Activated naive CD8-positive, alpha-beta T cell (primary cell): ENCODE results near the gene CLEC2D.
"Not testable (repeated sequence)": the region's sequence is repeated elsewhere in the genome, so short reads cannot be mapped to it uniquely, and the experiment has no call there.

Source experiments
- H3K27ac Mint-ChIP-seq: one replicate; pipeline ENCODE4 v1.8.0; 2021; ENCODE audit warnings: mixed read lengths
- H3K27me3 Mint-ChIP-seq: one replicate; pipeline ENCODE4 v1.8.0; 2021; ENCODE audit warnings: mixed read lengths
- H3K36me3 Mint-ChIP-seq: one replicate; pipeline ENCODE4 v1.8.0; 2021; ENCODE audit warnings: mixed read lengths
- H3K4me1 Mint-ChIP-seq: one replicate; pipeline ENCODE4 v1.8.0; 2021; ENCODE audit warnings: low read depth, mixed read lengths
- H3K4me3 Mint-ChIP-seq: one replicate; pipeline ENCODE4 v1.8.0; 2021; ENCODE audit warnings: mild to moderate bottlenecking, mixed read lengths
- H3K9me3 Mint-ChIP-seq: one replicate; pipeline ENCODE4 v1.8.0; 2021; ENCODE audit warnings: low read depth, mixed read lengths

Gene CLEC2D

DNA sequence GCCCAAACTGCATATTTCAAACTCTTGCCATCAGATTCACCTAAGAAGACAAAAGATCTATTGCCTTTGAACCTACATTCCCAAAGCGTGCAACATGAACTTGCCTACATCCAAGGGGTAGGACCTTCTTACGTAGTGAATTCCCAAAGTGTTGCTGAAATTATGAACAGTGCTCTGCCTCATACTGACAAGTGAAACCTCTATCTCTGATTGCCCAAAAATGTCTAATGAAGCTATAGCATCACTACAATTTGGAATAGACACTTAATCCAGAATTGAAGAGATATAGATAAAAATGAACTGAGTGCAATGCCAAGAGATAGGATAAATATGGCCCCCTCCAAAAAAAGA, 31.1 kb downstream of the CLEC2D start:
- Mint-ChIP-seq H3K36me3 (peaks cover 32% of the 10 kb centered on the region), H3K9me3 (peaks cover 27% of the 10 kb centered on the region), H3K27ac (peak overlapping the region; percentile 88), H3K27me3 (no peaks in the 10 kb centered on the region), H3K4me1 (peaks cover 70% of the 10 kb centered on the region), H3K4me3 (no peak overlapping the region)

DNA sequence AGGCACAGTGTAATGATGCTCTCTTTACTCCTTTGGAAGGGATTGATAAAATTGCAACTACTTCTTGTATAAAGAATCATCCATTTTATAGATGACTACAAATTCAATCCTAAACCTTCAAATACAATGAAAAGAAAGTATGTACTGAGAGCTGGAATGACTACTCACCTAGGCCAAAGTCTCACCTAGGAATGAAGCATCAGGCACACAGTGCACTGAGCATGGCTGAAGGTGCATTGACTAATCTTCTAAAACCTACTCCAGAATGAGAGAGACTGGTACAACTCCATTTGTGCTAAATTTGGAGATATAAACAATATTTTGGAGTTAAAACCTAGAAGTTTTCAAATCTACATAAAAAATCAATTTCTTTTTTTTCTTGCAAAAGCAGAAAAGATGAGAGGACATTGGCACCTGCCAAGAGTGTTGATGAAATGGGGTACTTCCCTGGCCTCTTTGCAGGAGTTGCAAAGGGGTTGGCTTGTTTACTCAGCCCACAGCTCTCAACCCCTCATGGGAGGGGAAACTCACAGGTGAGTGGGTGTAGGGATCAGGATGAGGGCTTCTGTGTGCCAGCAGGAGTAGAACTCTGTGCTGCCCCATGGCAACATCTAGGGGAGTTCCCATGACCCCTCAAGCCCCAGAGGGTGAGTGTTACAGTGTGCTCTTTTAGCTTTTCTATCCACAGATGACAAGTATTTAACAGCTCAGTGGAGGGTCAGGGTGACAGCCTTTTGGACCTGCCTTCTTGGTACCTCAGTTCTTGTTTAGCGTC, 32.1 kb downstream of the CLEC2D start:
- Mint-ChIP-seq H3K4me1 (peaks cover 77% of the 10 kb centered on the region), H3K4me3 (peak overlapping the region; percentile 63), H3K36me3 (peaks cover 26% of the 10 kb centered on the region), H3K27ac (peak overlapping the region; percentile 88), H3K9me3 (peaks cover 26% of the 10 kb centered on the region), H3K27me3 (no peaks in the 10 kb centered on the region)

DNA sequence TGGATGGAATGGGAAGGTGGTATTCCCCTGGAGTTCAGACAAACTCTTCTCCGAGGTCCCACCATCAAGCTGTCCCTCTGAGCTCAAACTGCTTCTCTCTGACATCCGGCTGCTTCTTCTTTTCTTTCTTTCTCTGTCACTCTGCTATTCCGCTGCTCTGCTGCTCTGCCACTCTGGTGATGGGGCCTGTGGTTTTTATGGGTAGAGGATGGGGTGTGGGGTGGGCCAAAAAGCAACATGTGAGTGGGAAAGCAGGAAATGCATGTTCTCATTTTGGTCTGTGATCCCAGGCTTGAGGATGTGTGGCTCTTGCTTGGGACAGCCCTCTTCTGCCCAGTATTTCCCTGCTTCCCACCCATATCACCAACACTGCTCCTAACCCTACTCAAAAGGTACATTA, 32.7 kb downstream of the CLEC2D start:
- Mint-ChIP-seq H3K9me3 (peaks cover 26% of the 10 kb centered on the region), H3K4me3 (peak overlapping the region; percentile 63), H3K27ac (peak overlapping the region; percentile 88), H3K4me1 (peaks cover 81% of the 10 kb centered on the region), H3K36me3 (peaks cover 23% of the 10 kb centered on the region), H3K27me3 (no peaks in the 10 kb centered on the region)

DNA sequence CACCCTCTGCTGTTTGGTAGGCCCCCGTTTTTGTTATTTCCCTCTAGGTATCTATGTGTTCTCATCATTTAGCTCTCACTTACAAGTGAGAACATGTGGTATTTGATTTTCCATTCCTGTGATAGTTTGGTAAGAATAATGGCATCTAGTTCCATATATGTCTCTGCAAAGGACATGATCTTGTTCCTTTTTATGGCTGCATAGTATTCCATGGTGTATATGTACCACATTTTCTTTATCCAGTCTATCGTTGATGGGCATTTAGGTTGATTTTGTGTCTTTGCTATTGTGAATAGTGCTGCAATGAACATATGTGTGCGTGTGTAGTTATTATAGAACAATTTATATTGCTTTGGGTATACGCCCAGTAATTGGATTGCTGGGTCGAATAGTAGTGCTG, 35.0 kb downstream of the CLEC2D start:
- Mint-ChIP-seq H3K36me3 (peaks cover 11% of the 10 kb centered on the region), H3K4me1 (peaks cover 84% of the 10 kb centered on the region), H3K27ac (peak overlapping the region; percentile 78), H3K9me3 (peaks cover 15% of the 10 kb centered on the region)
- H3K27me3 Mint-ChIP-seq, H3K4me3 Mint-ChIP-seq: not testable (repeated sequence)

DNA sequence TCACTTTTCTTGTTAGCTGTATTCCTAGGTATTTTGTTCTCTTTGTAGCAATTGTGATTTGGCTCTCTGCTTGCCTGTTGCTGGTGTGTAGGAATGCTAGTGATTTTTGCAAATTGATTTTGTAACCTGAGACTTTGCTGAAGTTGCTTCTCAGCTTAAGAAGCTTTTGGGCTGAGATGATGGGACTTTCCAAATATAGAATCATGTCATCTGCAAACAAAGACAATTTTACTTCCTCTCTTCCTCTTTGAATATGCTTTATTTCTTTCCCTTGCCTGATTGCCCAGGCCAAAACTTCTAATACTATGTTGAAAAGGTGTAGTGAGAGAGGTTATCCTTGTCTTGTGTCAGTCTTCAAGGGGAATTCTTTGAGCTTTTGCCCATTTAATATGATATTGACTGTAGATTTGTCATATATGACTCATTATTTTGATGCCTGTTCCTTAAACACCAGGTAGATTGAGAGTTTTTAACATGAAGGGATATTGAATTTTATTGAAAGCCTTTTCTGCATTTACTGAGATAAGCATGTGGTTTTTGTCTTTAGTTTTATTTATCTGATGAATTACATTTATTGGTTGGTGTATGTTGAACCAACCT, 36.7 kb downstream of the CLEC2D start:
- H3K9me3 Mint-ChIP-seq, result peaks cover 8% of the 10 kb centered on the region
- H3K27me3 Mint-ChIP-seq, result no peaks in the 10 kb centered on the region
- peak overlapping the region; percentile 20 for H3K4me3 Mint-ChIP-seq
- H3K36me3 Mint-ChIP-seq, result peaks cover 11% of the 10 kb centered on the region
- H3K4me1 Mint-ChIP-seq, result peaks cover 80% of the 10 kb centered on the region
- H3K27ac Mint-ChIP-seq, result peak overlapping the region; percentile 81

DNA sequence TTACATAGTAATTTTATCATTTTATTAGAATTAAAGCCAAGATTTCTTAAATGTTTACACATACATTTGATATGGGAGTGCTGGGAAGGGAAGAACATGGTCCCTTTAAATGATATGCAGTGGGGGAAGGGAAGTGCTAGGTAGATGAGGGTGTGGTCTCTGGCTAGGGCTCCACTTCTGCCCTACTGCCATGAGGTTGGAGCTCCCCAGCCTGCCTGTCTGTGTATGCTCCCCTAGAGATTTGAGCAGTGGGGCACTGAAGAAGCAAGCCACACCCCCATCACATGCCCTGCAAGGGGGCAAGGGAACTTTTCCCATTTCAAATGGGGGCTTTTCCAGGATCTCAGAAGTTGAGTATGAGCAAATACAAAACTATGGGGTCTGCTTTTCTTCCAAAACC, 37.8 kb downstream of the CLEC2D start:
- Mint-ChIP-seq H3K27me3 (no peaks in the 10 kb centered on the region), H3K4me3 (peak overlapping the region; percentile 69), H3K36me3 (peaks cover 11% of the 10 kb centered on the region), H3K9me3 (peaks cover 8% of the 10 kb centered on the region), H3K27ac (peak overlapping the region; percentile 95), H3K4me1 (peaks cover 77% of the 10 kb centered on the region)

DNA sequence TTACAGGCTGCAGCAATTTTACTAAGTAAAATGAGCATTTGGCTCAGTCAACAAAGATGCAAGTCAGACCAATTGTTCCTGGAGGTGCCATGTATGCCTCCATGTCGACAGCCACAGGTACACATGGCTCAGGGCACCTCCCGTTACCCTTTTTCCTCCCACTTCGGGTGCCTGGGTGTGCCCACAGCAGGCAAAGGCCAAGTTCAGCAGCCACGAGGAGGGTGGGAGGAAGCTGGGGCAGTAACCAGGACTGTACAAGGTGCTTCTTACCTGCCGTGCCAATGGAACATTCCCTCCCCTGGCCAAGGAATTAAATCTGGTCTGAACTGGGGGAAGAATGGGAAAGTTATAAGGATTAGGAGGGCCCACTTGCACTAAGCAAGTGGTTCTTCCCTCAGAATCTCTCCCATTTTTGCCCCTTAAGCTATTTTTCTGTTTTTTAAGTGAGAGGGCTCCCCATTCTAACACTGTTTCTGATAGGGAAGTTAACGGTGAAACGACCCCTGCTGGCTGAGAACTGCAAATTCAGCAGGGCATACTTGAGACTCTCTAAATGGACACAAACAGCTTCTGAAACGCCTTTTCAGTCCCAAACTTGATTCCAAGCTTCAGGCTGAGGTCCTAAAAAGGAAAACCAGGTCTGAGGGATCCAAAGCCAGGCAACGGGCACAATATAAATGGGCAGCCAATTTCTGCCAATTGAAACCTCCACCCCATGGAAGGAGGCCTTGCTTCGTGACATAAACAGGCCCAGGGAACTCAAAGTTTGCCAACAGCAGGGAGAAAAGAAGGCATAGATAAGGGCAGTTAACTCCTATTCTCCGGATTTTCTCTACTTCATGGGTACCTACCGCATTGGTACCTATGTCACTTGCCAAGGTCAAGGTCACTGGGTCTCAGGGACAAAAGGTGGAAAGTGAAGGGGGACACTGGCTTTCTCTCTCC, 38.6 kb downstream of the CLEC2D start:
- Mint-ChIP-seq H3K27ac (peak overlapping the region; percentile 95), H3K9me3 (peaks cover 8% of the 10 kb centered on the region), H3K36me3 (peaks cover 11% of the 10 kb centered on the region), H3K4me1 (peaks cover 70% of the 10 kb centered on the region), H3K27me3 (no peaks in the 10 kb centered on the region), H3K4me3 (peak overlapping the region; percentile 69)

DNA sequence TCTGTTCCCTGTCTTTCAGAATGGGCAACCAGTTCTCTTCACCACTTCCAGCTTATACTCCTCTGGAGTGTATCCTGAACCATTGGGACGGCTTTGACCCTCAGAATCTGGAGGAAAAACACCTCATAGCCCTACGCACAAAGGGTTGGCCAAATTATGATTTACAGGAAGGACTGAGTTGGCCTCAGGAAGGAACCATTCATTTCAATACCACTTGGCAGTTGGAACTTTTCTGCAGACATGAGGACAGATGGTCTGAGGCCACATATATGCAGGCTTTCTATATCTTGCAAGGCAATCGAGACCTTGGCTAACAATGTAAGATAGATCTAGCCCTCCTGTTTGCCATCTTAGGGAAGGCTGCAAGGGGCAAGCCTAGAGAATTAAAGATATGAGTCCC, 39.3 kb downstream of the CLEC2D start:
- H3K9me3 Mint-ChIP-seq, result peaks cover 8% of the 10 kb centered on the region
- H3K4me3 Mint-ChIP-seq, result no peak overlapping the region
- peaks cover 11% of the 10 kb centered on the region for H3K36me3 Mint-ChIP-seq
- peaks cover 71% of the 10 kb centered on the region for H3K4me1 Mint-ChIP-seq
- peak overlapping the region; percentile 95 for H3K27ac Mint-ChIP-seq
- no peaks in the 10 kb centered on the region for H3K27me3 Mint-ChIP-seq

DNA sequence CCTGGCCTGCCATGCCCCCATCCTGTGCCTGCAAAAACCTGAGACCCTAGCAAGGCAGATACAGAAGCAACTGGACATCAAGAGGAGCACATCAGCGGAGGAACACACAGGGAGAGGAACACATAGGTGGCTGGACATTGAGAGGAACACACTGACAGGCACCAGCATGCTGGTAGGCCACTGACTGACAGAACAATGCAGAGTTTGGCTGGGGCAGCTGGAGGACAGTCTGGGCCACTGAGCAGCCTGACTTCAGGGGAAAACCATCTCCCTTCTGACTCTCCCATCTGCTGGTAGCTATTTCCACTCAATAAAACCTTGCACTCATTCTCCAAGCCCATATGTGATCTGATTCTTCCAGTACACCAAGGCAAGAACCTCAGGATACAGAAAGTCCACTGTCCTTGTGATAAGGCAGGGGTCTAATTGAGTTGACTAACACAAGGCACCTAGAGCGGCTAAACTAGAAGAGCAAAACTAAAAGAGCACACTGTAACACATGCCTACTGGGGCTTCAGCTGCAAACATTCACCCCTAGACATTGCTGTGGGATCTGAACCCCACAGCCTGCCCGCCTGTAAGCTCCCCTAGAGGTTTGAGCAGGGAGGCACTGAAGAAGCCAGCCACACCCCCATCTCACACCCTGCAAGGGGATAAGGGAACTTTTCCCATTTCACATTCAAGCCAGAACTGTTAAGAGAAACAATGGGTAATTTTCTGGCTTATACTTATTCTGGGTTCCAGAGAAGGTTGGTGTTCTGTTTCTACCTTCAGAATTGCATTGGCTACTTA, 41.3 kb downstream of the CLEC2D start:
- Mint-ChIP-seq H3K27ac (peak overlapping the region; percentile 72), H3K4me1 (peaks cover 65% of the 10 kb centered on the region), H3K9me3 (no peaks in the 10 kb centered on the region), H3K4me3 (no peak overlapping the region), H3K27me3 (no peaks in the 10 kb centered on the region), H3K36me3 (peaks cover 5% of the 10 kb centered on the region)

DNA sequence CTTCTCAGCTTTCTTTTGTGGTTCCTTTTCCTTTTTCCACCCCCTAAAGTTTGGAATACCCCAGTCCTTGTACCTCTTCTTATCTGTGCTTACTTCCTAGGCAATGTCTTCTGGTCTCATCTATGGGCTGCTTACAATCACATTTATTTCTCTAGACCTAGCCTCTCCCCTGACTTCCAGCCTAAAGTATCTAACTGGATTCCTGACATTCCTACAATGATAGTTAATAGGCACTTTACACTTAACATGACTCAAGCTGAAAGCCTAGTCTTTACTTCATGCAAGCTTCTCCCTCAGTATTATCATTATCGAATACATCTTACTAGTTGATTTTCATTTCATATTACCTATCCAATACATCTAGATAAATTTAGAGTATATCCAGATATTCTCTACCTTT, 42.2 kb downstream of the CLEC2D start:
- H3K27ac Mint-ChIP-seq, result peak overlapping the region; percentile 9
- H3K36me3 Mint-ChIP-seq, result no peaks in the 10 kb centered on the region
- no peaks in the 10 kb centered on the region for H3K9me3 Mint-ChIP-seq
- peaks cover 63% of the 10 kb centered on the region for H3K4me1 Mint-ChIP-seq
- no peak overlapping the region for H3K4me3 Mint-ChIP-seq
- H3K27me3 Mint-ChIP-seq, result no peaks in the 10 kb centered on the region

DNA sequence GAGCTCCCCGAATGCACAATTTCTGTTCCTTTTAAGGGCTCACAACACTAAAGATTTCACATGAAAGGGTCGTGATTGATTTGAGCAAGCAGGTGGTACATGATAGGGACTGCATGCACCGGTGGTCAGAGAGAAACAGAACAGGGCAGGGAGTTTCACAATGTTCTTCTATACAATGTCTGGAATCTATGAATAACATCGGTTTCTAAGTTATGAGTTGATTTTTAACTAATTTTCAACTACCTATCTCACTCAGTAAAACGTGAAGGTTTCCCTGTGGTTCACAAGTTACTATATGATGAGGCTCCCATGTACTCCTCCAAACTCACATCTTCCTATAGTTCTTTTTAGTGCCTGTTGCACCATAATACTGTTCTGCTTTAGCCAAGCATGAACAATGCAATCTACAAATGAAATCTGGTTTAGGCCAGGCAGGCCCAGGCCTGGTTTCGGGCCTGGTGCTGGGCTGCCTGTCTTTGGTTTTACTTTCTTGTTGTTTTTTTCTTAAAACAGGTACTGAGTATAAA, 43.6 kb downstream of the CLEC2D start:
- H3K4me1 Mint-ChIP-seq, result peaks cover 50% of the 10 kb centered on the region
- H3K27me3 Mint-ChIP-seq, H3K9me3 Mint-ChIP-seq, H3K4me3 Mint-ChIP-seq, H3K36me3 Mint-ChIP-seq: not testable (repeated sequence)
- peak overlapping the region; percentile 46 for H3K27ac Mint-ChIP-seq

DNA sequence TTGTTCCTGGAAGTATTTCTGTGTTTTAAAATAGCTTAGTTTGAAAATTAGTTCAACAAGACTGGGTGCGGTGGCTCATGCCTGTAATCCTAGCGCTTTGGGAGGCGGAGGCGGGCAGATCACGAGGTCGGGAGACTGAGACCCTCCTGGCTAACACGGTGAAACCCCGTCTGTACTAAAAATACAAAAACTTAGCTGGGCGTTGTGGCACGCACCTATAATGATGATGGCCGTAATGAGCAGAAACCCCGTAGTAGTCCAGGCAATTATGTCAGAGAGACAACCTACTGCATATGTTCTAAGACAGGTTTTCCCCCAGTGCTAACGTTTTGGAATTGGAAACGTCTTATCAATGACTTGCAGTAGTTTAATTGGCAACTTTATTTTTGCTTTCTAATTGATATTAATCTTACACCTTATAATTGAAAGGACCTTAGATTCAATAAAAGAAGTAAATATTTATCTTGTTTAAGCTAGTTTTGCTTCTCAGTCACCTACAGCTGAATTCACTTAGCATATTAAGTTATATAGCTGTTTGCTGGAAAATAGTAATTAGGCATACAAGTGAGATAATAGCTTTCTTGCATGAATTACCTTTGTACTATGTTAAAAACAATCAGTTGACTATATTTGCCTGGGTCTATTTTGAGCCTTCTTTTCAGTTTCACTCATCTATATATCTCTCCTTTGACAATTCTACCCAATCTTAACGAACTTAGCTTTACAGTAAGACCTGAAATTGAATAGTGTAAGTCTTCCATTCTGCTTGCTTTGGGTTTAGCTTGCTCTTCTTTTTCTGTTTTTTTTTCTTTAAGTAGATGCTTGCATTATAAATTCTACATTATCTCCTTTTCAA, 47.8 kb downstream of the CLEC2D start:
- Mint-ChIP-seq H3K27me3 (no peaks in the 10 kb centered on the region), H3K9me3 (no peaks in the 10 kb centered on the region), H3K4me3 (no peak overlapping the region), H3K27ac (no peak overlapping the region), H3K36me3 (peaks cover 5% of the 10 kb centered on the region), H3K4me1 (peaks cover 31% of the 10 kb centered on the region)

DNA sequence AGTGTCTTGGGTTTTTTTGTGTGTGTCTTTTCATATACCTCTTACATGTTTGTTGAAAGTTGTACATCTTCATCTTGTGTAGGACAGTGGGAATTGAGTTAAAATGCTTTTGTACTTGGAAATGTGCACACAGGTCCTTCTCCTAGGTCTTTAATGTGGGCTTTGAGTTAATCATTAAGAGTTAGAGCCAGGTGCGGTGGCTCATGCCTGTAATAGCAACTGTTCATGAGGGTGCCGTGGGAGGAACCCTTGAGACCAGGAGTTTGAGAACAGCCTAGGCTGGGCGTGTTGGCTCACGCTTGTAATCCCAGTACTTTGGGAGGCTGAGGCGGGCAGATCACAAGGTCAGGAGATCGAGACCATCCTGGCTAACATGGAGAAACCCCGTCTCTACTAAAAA, 49.5 kb downstream of the CLEC2D start:
- H3K36me3 Mint-ChIP-seq, result peaks cover 5% of the 10 kb centered on the region
- no peaks in the 10 kb centered on the region for H3K27me3 Mint-ChIP-seq
- H3K27ac Mint-ChIP-seq, result no peak overlapping the region
- no peak overlapping the region for H3K4me3 Mint-ChIP-seq
- peaks cover 30% of the 10 kb centered on the region for H3K4me1 Mint-ChIP-seq
- no peaks in the 10 kb centered on the region for H3K9me3 Mint-ChIP-seq
